HS-5 (cell line): ENCODE measurements around the gene OSGIN1.
"Not testable (repeated sequence)": the region's sequence is repeated elsewhere in the genome, so short reads cannot be mapped to it uniquely, and the experiment has no call there.

Source experiments
- DNase-seq: peaks from one replicate; pipeline ENCODE4 v3.0.0-alpha.2; 2012; ENCODE audit warnings: low read depth

The OSGIN1 gene

DNA sequence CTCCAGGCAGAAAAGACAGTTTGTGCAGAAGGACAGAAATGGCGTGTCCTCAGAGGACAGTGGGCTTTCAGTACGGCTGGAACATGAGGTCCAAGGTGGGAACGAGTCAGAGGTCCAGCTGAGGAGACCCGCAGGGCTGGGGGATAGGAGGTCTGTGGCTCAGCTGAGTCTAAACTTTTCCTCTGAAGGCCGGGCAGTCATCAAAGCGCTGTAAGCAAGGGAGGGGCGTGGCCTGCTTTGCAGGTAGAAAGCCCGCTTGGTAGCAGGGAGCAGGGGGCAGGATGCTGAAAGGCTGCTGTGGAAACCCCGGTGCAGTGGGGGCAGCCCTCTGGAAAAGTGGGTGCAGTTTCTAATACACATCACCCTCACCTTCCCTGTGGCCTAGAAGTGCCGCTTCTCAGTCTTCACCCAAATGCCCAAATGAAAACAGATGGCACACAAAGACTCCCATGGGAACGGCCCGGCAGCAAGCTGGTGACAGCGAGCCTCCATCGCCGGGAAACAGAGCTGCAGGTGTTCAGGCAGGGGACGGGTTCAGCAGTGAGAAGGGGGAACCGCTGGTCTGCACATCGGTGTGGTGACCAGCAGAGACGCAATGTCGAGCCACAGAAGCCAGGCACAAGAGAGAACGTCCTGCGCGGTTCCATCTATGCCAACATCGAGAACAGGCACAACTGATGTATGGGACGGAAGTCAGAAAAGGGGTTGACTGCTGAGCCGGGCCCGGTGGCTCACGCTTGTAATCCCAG lies 12.2 kb upstream of the OSGIN1 start:
- no peak for DNase-seq

GRCh38 chr16:83941546-83941945 lies 11.5 kb upstream of the OSGIN1 start:
- DNase-seq: not testable (repeated sequence)

DNA sequence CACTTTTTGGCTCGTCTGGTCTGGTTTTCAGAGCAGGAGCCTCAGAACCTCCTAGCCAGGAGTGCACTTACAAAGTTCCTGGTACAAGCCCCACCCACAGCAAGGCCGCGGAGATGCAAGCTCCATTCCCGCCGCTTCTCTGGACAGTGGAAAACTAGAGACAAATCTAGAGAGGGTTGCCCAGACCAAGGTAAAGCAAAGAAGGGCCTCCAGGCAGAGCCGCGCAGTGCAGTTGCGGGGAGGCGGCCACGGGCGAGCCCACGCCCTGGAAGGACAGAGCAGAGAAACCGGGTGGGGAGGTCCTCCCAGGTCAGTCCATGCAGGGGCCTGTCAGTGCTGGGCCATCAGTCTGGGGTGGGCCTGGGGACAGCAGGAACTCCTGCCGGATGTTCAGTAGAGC lies 11.0 kb upstream of the OSGIN1 start:
- DNase-seq: no peak

- no peak for DNase-seq
Measured at GRCh38 chr16:83942815-83943515, 10.1 kb upstream of the OSGIN1 start.

DNA sequence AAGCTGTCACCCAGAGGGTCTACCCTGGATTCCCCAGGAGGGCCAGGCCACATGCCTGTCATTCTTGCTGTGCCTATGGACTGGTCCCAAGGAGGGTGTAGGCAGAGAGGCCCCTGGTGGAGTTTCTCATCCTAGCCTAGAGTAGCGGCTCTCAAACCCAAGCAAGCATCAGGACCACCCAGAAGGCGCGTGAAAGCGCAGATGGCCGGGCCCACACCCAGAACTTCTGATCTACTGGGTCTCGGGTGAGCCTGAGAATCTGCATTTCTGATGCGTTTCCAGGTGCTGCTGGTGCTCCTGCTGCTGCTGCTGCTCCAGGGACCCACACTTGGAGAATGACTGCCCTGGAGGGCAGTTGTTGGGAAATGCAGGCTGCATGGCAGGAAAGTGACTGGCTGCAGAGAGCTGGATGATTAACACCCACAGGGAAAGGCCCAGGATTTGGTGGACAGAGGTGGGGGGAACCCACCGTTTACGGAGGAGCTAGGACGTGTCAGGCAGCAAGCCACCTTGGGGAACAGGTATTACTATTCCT lies 9.5 kb upstream of the OSGIN1 start:
- DNase-seq: no peak

DNA sequence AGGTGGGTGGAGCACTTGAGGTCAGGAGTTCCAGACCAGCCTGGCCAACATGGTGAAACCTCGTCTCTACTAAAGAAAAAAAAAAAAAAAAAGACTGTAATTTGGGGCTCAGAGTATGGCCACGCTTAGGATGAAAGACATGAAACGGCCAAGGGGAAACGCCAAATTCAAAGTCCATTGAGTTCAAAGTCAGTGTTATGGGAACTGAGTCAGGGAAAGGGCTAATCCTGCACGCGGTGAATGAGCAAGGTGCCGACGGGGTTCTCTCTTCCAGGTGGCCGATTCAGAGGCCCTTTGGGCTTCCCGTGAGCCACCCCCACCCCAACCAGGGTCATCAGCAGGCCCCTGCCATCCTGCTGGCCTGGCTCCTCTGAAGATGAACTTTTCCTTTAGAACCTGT lies 7.5 kb upstream of the OSGIN1 start:
- DNase-seq: no peak

- no peak for DNase-seq
Measured at GRCh38 chr16:83946154-83946780, 6.8 kb upstream of the OSGIN1 start.

GRCh38 chr16:83946781-83947566 lies 6.1 kb upstream of the OSGIN1 start:
- DNase-seq: no peak

DNA sequence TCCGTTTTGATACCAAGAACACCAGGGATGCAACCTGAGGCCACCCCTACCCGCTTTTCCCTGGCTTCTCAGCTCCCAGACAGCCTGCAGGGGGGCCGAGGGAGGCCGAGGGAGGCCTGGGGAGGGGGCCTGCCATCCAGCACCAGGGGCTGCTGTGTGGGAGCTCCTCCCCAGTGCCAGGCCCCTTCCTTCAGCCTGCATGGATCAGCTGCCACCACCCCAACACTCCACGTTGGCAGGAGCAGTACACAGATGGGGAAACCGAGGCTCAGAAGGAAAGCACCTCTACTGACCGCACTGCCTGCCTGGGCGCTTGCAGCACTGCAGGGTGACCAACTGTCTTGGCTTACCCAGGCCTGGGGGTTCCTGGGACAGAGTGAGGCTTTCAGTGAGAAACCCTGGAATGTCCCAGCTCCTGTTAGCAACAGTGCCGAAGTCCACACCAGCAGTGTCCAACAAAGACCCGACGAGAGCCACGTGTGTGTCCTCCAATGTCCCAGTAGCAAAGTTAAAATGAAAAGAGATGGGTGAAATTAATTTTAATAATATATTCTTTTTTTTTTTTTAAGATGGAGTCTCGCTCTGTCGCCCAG lies 5.3 kb upstream of the OSGIN1 start:
- no peak for DNase-seq

GRCh38 chr16:83948914-83949723 lies 3.9 kb upstream of the OSGIN1 start:
- no peak for DNase-seq

- no peak for DNase-seq
Measured at GRCh38 chr16:83949724-83950001, 3.4 kb upstream of the OSGIN1 start.

DNA sequence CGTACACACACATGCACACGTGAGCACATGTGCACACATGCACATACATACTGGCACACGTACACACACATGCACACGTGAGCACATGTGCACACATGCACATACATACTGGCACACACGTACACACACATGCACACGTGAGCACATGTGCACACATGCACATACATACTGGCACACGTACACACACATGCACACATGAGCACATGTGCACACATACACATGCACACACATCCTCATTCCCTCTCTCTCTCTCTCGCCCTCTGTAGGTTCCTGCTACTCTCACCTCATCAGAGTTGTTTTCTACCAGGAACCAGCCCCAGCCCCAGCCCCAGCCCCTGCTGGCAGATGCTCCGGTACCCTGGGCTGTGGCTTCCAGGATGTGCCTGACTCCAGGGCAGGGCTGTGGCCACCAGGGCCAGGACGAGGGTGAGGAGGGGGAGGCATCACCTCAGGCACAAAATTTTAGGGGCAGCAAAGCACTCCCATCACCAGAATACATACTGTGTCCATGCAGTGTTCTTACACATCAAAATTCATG lies 2.1 kb upstream of the OSGIN1 start:
- DNase-seq: not testable (repeated sequence)

DNA sequence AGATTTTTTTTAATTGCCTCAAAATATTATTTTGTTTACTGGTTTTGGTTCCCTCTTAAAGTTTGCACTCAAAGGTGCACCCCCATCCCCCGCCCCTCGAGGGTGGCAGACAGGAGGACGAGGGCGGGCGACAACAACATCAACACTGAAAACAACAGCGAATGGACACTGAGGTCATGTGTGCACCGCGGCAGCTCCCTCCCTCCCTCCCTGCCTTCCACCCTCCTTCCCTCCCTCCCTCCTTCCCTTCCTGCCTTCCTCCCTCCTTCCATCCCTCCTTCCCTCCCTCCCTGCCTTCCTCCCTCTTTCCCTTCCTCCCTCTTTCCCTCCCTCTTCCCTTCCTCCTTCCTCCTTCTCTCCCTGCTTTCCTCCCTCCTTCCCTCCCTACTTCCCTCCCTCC lies 1.5 kb upstream of the OSGIN1 start:
- no peak for DNase-seq

DNA sequence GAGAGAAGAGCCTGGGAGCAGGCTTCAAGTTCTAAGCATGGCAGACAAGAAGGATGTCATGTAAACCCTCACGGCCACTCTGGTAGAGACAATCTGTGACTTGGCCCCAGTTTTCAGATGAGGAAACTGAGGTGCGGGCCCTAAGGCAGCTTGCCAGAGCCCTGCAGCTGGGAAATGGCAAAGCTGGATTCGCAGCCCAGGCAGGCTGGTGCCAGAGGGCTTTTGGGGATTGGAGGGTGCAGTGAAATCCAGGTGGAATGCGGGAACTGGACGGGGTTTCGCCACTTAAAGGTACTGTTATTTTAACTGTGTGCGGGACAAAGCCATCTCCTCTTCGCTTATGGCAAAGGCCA lies 477 bp upstream of the OSGIN1 start:
- no peak for DNase-seq

- peak; percentile 1 for DNase-seq
Measured at GRCh38 chr16:83953796-83954576, 946 bp downstream of the OSGIN1 start.

DNA sequence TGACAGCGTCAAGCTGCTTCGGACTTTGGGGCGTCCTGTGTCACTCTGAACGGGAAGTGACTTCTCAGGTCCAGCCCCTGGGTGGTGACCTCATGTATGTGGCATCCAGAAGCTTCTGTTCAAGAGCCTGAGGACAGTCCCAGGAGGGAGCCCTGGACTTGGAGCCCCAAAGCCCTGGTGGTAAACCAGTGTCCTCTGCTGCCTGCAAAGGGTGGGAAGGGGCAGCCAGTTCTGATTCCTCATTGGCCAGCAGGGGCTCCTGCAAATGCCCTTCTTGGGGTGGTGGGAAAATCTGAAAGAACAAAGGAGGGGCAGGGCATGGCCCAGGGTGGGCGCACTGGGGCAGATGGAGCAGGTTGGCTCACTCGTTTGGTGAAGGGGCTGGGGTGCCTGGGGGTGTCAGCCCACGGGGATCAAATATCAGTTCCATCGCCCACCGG lies 1.6 kb downstream of the OSGIN1 start:
- no peak for DNase-seq

- DNase-seq: no peak
Measured at GRCh38 chr16:83955218-83956130, 2.4 kb downstream of the OSGIN1 start.

GRCh38 chr16:83956336-83957289 lies 3.6 kb downstream of the OSGIN1 start:
- DNase-seq: peak; percentile 0
